Cardiac septum (tissue), 1 donor: ENCODE measurements around the gene PEPD. TPM values are rescaled to one million over a fixed set of nuclear protein-coding genes. Genes with fewer than 3 reads are reported as not detected.
A peak's percentile ranks its signal among the peaks of the same experiment; 100 is the strongest.

Source experiments
- DNase-seq: peaks from one replicate; pipeline ENCODE4 v3.0.0-alpha.2; 2020; ENCODE audit warnings: low spot score
- intact Hi-C: fragments of 100-400 bp; cut with DNase I; formaldehyde crosslinking; loops from one replicate; pipeline ENCODE4 v1.14.0; 2022
- total RNA-seq: library from RNA; stranded (reverse); fragmentation: NEBNext Ultra II Directional; extraction: Animal tissue kit (Norgen Biotek cat#: 25700); gene quantifications from one replicate; pipeline ENCODE4 v1.2.1, GENCODE V29; 2021
- donor health status: DM: no; HTN: no; CAD: no.

Gene PEPD
- total RNA-seq, 1 donor from 2014 or later = 30.1 TPM

- intact Hi-C loops = no loop called here
- DNase-seq = peak; percentile 44
Observed at GRCh38 chr19:33464010-33464732, 57.4 kb downstream of the PEPD start.

DNA sequence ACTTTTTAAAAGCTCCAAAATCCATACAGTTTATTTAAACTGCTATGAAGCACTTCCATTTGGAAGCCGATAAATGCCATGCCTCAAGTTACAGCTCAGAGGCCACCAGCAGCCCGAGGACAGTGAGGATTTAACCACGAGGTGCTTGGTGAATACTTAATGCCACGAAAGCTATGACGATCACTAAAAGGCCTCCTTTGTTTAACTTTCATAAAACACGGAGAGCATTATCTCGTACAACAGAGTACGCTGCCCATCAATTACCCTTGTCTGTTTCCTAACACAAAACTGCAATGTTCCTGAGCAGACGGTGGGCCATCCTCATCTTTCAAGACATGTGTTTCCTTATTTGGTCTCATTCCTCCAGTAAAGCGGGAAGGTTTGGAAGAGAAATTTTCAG is 58.4 kb downstream of the PEPD start:
- DNase-seq = peak; percentile 24
- intact Hi-C loops = no loop called here

GRCh38 chr19:33462112-33462791 is 59.3 kb downstream of the PEPD start:
- DNase-seq = peak; percentile 55
- intact Hi-C loops = no loop called here

DNA sequence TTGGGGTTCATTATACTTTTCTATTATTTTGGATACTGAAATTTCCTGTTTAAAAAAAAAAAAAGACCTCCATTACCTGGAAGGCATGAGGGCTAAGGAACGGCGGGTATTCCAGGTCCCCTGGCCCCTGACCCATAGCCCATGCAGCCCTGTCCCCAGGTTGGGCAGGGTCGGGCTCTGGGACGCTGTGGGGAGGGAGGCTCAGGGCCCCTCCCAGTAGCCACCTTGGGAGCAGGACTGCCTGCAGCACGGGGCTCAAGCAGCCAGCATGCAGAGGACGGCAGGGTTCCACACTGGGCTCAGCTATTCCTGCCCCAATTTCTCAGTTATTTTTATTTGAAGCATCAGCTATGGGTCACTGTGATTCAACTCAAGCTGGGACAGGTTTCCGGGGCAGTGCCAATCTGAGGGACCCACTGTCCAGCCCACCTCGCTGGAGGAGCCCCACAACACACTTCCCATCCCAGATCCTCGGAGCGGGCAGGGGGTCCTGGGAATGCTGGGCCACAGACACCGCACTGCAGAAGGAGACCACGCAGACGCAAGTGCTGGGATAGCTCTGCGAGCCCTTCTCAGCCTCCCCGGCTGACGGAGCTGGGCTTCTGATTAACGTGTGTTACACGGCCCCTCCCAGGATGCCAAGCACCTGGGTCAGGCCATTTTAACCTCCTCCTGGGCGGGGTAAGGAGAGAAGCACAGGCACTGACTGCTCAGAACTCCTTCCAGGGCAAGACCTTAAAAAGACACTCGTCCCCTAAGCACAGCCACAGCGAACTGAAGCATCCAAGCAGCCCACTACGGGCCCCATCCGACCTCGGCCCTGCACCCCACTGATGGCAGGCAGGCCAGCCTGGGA is 60.1 kb downstream of the PEPD start:
- peak; percentile 61 for DNase-seq
- intact Hi-C loops = no loop called here

GRCh38 chr19:33460221-33460908 is 61.2 kb downstream of the PEPD start:
- intact Hi-C loops = no loop called here
- DNase-seq = peak; percentile 68

GRCh38 chr19:33459222-33460090 is 62.1 kb downstream of the PEPD start:
- intact Hi-C loops = no loop called here
- DNase-seq = peak; percentile 64

DNA sequence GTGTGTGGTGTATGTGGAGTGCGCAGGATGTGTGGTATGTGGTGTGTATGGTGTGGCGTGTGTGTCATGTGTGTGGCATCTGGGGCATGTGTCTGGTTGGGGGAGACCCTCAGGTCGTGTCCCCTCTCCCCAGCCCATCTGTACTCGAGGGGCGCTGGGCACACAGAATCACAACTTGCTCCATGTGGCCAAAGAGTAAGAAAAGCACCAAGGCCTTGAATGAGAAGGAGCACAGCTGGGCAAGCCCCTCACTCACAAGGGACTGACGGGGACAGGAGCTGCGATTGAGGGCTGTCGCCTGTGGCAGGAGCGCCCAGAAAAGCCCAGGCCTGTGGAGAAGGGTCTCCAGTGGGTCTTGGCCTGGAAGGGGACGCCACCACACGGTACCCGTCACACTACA is 62.8 kb downstream of the PEPD start:
- intact Hi-C loops = no loop called here

GRCh38 chr19:33458171-33458633 is 63.4 kb downstream of the PEPD start:
- no peak for DNase-seq
- intact Hi-C loops = no loop called here

More for the DNA sequence above, 62.8 kb downstream of the PEPD start:
- DNase-seq = peak; percentile 47

DNA sequence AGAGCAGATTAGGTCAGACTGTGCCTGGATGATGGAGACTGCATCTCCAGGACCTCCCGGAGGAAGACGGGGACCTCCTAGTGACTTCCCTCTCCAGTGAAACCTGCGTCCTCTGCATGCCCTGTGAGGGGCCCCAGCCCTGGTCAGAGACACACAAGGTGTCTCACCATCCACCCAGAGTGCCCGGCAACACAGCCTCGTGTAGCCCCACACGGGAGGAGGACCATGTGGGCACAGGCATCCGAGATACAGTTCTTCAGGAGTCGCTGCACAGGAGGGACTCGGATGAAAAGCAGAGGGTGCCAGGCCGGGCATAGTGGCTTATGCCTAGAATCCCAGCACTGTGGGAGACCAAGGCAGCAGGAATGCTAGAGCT is 64.8 kb downstream of the PEPD start:
- intact Hi-C loops = no loop called here
- DNase-seq = peak; percentile 58

DNA sequence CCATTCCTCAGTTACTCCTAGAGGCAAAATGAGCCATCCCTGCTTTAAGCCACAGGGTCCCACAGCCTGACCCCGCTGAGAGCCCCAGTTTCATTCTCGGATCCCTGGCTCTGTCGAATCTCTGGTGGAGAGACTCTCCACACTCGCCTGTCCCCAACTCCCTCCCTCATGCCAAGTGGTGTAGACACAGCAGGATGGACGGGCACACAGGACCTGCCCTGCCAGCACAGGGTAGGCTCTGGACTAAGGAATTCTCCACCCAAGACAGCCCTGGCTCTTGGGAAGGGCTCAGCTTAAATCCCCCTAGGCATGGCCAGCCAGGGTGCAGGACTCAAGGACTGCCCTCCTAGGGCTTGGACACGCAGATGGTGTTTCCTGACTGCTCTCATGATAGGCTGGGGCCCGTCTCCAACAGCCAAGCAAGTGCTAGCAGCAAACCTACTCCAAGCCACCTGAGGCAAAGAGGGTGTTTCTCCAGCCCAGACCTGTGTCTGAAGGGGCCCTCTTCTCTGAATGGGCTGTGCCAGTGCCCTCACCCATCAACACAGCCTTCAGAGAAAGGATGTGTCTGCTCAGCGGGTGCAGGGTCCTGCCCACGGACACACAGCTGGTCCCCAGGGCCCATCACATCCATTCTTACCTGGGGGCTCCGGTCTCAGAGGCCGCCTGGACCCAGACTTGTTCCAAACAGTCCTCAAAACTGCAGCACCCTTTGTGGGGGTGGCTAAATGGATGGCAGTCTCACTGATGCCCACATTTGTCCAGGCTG is 65.3 kb downstream of the PEPD start:
- DNase-seq = peak; percentile 69

DNA sequence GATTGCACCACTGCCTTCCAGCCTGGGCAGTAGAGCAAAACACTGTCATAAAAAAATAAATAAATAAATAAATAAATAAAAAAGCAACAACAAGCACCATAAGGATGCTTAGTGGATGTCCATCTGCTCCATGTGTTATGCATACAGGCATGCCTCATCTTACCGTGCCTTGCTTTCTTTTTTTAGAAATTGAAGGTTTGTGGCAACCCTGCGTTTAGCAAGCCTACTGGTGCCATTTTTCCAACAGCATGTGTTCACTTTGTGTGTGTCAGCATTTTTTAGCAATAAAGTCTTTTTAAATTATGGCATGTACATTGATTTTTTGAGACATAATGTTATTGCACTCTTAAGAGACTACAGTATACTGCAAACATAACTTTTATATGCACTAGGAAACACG is 68.3 kb downstream of the PEPD start:
- intact Hi-C loops = no loop called here
- DNase-seq = no peak

More for the DNA sequence above, 65.3 kb downstream of the PEPD start:
- intact Hi-C loops = no loop called here

DNA sequence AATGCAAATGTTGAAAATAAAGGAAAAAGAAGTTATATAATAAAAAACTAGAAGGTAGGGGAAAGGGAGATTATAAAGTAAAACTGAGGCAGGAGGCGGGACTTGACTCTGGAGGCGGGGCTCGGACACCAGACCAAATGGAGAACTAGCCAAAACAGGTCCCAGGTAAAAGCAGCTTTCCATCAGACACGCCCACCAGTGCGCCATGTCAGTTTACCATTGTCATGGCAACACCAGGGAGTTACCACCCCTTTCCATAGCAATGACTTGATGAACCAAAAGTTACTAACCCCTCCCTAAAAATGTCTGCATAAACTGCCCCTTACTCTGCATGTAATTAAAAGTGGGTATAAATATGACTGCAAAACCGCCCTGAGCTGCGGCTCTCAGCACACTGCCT is 70.9 kb downstream of the PEPD start:
- intact Hi-C loops = no loop called here
- no peak for DNase-seq

DNA sequence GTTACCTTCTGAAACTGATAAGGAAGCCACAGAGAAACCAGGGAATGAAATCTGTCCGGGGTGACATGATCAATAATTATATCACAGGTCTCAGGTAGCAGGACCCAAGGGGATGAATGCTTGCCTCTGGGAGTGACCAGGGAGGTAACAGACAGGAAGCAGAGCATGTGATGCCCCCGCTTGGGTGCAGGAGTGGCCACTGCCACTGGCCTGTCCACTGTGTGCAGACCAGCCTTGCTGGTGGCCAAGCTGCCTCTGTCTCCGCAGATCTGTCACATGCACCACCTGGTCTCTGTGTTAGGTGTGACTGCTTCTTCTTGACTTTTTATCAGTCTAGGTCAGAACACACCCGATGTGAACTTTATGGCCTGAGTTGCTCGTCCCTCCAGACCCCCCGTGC is 71.8 kb downstream of the PEPD start:
- intact Hi-C loops = no loop called here
- no peak for DNase-seq

- peak; percentile 29 for DNase-seq
- intact Hi-C loops = no loop called here
Observed at GRCh38 chr19:33448159-33448516, 73.5 kb downstream of the PEPD start.

DNA sequence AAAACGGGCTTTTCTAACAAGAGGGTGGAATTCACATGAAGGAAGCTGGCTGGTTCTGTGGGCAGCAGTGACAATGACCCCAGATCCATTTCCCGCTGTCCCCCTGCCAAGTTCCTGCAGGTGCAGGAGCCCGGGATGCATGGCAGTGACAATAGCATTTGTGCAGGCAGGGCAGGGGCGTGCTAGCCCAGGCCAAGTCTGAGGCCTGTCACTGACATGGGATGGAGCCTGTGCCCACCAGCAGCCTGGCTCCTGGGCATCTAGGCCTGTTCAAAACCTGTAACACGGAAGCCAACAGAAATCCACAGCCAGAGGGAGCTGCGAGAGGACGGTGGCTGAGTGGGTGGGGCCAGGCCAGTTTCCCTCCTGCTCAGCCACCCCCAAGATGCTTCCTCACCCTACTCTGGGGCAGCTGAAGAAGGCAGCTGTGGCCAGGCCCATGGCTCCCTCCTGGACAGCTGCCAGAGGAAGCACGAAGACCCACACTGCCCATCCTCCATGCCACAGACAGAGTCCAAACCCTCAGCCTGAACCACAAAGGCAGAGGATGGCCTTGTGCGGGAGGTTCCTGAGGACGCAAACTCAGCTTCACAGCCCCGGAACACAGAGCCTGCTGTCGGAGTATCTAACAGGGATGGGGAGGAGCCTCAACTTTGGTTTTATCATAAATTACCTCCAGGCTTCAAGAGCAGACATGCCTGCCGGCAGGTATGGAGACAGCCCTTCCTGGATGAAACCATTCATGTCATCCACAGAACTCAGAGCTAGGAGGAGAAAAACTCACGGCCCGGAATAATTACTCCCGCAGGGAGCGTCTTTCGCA is 74.0 kb downstream of the PEPD start:
- peak; percentile 68 for DNase-seq

GRCh38 chr19:33446330-33447293 is 75.0 kb downstream of the PEPD start:
- intact Hi-C loops = no loop called here
- DNase-seq = peak; percentile 74

More for the DNA sequence above, 74.0 kb downstream of the PEPD start:
- intact Hi-C loops = no loop called here
